Ishikawa (cell line): Measurements from ENCODE around the gene GMDS.

Experiments used
- CEBPB ChIP-seq: IDR thresholded peaks from 2 replicates; pipeline ENCODE4 v1.6.1; 2012
- CREB1 ChIP-seq: IDR thresholded peaks from 2 replicates; pipeline ENCODE4 v1.6.1; 2012; ENCODE audit warnings: low read depth
- EGR1 ChIP-seq: IDR thresholded peaks from 2 replicates; pipeline ENCODE4 v1.6.1; 2012
- EP300 ChIP-seq: IDR thresholded peaks from 2 replicates; pipeline ENCODE4 v1.6.1; 2012; ENCODE audit warnings: borderline replicate concordance
- FOXM1 ChIP-seq: IDR thresholded peaks from 2 replicates; pipeline ENCODE4 v1.6.1; 2012; ENCODE audit warnings: low read depth, borderline replicate concordance
- MAX ChIP-seq: IDR thresholded peaks from 2 replicates; pipeline ENCODE4 v1.6.1; 2012
- NFIC ChIP-seq: IDR thresholded peaks from 2 replicates; pipeline ENCODE4 v1.6.1; 2012
- RAD21 ChIP-seq: IDR thresholded peaks from 2 replicates; pipeline ENCODE4 v1.6.1; 2012; ENCODE audit warnings: low read depth
- TAF1 ChIP-seq: IDR thresholded peaks from 2 replicates; pipeline ENCODE4 v1.6.1; 2012; ENCODE audit warnings: low read depth, mild to moderate bottlenecking
- TCF12 ChIP-seq: IDR thresholded peaks from 2 replicates; pipeline ENCODE4 v1.6.1; 2012; ENCODE audit warnings: low read depth
- TEAD4 ChIP-seq: IDR thresholded peaks from 2 replicates; pipeline ENCODE4 v1.6.1; 2012
- USF1 ChIP-seq: IDR thresholded peaks from 2 replicates; pipeline ENCODE4 v1.6.1; 2012
- YY1 ChIP-seq: IDR thresholded peaks from 2 replicates; pipeline ENCODE4 v1.6.1; 2012; ENCODE audit warnings: low read depth
- ZBTB7A ChIP-seq: IDR thresholded peaks from 2 replicates; pipeline ENCODE4 v1.6.1; 2012; ENCODE audit warnings: low read depth
- TF ChIP-seq, protein P1 (sequence below): IDR thresholded peaks from 2 replicates; pipeline ENCODE4 v1.6.1; 2012; ENCODE audit warnings: low read depth, mild to moderate bottlenecking

GMDS gene

DNA sequence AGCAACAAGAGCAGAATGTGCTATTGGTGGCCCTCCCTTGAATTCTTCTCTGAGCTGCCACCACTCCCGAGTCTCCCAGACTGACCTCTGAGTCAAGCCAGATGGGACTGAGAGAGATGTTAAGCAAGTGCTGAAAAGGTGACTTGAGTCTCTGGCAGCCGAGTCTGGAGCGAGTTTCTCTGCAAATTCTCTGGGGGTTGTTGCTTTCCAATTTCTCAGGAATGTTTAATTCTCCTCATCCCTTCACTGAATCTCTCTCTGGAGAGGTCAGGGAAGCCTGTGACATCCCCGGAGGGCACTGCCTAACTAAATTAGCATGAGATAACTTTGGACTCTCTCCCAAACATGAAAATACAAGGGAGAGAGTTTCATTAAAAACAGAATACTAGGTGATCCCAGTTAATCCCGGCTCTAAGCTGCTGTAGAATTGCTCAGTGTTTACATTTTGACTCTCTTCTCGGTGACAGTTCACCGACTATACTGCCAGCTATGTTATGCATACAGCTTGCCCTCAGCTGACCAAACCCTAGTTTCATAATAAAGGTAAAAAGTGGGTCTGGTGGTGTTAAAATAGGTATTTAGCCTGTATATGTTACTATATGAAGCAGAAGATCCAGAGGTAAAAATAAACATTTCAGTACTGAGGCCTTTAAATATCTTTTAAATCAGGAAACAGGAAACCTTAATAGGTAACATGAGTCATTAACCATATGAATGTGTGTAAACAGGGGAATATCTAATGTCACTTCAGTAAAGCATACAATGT is 477.7 kb downstream of the GMDS start:
- TF ChIP-seq RAD21: no peak

DNA sequence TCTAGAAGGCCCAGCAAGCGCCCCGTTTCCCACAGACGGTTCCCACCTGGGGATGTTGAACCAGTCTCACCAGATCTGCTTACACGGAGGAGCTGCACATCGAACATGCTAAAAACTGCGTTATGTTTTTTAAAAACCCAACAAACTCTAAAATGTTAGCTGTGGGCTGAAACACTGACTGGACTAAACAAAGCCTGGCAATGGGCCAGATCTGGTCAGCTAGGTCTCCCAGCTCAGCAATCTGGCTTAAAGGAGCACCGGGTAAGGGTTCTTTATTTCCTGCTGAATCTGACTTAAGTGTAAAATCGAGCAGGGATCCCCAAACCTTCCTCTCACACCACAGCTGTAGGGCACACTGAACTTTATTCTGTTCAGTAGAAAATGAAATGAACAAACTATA is 478.8 kb downstream of the GMDS start:
- TF ChIP-seq CREB1 (no peak), EP300 (no peak), TCF12 (no peak), CEBPB (no peak), RAD21 (no peak), FOXM1 (no peak), ZBTB7A (no peak), EGR1 (no peak), TEAD4 (no peak), TAF1 (no peak), YY1 (no peak), NFIC (no peak), MAX (no peak), USF1 (no peak)
- TF ChIP-seq, protein P1, sequence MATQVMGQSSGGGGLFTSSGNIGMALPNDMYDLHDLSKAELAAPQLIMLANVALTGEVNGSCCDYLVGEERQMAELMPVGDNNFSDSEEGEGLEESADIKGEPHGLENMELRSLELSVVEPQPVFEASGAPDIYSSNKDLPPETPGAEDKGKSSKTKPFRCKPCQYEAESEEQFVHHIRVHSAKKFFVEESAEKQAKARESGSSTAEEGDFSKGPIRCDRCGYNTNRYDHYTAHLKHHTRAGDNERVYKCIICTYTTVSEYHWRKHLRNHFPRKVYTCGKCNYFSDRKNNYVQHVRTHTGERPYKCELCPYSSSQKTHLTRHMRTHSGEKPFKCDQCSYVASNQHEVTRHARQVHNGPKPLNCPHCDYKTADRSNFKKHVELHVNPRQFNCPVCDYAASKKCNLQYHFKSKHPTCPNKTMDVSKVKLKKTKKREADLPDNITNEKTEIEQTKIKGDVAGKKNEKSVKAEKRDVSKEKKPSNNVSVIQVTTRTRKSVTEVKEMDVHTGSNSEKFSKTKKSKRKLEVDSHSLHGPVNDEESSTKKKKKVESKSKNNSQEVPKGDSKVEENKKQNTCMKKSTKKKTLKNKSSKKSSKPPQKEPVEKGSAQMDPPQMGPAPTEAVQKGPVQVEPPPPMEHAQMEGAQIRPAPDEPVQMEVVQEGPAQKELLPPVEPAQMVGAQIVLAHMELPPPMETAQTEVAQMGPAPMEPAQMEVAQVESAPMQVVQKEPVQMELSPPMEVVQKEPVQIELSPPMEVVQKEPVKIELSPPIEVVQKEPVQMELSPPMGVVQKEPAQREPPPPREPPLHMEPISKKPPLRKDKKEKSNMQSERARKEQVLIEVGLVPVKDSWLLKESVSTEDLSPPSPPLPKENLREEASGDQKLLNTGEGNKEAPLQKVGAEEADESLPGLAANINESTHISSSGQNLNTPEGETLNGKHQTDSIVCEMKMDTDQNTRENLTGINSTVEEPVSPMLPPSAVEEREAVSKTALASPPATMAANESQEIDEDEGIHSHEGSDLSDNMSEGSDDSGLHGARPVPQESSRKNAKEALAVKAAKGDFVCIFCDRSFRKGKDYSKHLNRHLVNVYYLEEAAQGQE: no peak

DNA sequence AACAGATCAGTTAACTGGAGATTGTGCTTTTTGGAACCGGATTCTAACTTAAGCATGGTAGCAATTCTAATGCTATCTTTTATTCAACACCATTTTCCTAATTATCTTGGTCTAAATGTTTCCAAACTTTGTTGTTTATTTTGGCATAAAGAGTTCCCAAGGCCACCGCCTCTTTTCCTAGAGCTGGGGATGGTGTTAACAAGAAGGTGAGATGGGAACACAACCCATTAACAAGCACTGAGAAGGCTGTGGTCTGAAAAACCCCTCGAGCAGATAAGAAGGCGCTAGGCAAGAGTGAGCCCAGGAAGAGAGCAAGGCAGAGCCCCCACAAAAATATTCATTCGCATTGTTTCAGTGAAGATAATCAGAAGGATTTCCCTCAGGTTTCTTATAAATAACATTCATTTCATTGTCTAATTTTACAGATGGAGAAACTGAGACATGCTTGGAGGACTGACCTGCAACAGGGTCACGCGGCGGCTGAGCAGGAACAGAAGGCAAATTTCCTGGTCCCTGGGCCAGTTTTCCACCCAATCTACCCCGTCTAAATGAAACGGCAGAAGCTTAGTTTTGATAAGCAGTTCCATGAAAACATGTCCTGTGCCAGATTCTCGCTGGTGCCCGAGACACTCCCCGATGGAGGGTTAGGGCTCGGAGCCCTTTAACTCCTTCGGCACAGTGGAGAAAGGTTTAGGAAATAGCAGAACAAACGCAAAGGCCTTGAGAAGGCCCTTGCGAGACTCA is 480.1 kb downstream of the GMDS start:
- TF ChIP-seq CREB1 (no peak), RAD21 (no peak), CEBPB (no peak), MAX (no peak), EP300 (no peak), YY1 (no peak), USF1 (no peak), TCF12 (no peak), EGR1 (no peak), FOXM1 (no peak), TEAD4 (no peak), TAF1 (no peak), ZBTB7A (no peak), NFIC (no peak)
- TF ChIP-seq, protein P1: no peak

GRCh38 chr6:1764397-1764987 is 480.9 kb downstream of the GMDS start:
- TF ChIP-seq, protein P1: no peak
- no peak for TF ChIP-seq FOXM1
- no peak for TF ChIP-seq TCF12
- no peak for TF ChIP-seq TEAD4
- TF ChIP-seq CREB1: no peak
- no peak for TF ChIP-seq NFIC
- no peak for TF ChIP-seq MAX
- TF ChIP-seq TAF1: no peak
- no peak for TF ChIP-seq YY1
- TF ChIP-seq CEBPB: no peak
- no peak for TF ChIP-seq RAD21
